MM.1S (cell line): ENCODE measurements around the gene CTAG2.
"Not testable (repeated sequence)": the region's sequence is repeated elsewhere in the genome, so short reads cannot be mapped to it uniquely, and the experiment has no call there.

Source experiments
- CTCF ChIP-seq: fragments of 300-600 bp; sonication (generic); IDR thresholded peaks from 2 replicates; pipeline ENCODE4 v1.5.1; 2016; ENCODE audit warnings: antibody characterized with exemption, low read length, mixed read lengths
- EZH2 ChIP-seq: fragments of 300-600 bp; sonication (generic); optimal IDR thresholded peaks from 2 replicates; pipeline ENCODE3; 2017; ENCODE audit warnings: low read depth, mild to moderate bottlenecking, antibody characterized with exemption, low read length, mixed read lengths

- TF ChIP-seq CTCF, EZH2: not testable (repeated sequence)
Measured at GRCh38 chrX:154608823-154609222, 44.6 kb downstream of the CTAG2 start.
